GM23248 (cell line): ENCODE results near the gene SPATA32.

Source experiments
- EZH2 ChIP-seq: fragments of 200-600 bp; sonication (generic); IDR thresholded peaks from 2 replicates; pipeline ENCODE4 v1.6.1; 2018; ENCODE audit warnings: antibody characterized with exemption, mild to moderate bottlenecking; ENCODE audit not compliant: insufficient read depth, poor library complexity, severe bottlenecking
- EZH2phosphoT487 ChIP-seq: fragments of 200-600 bp; sonication (generic); IDR thresholded peaks from 2 replicates; pipeline ENCODE4 v1.6.1; 2018; ENCODE audit warnings: antibody characterized with exemption, moderate library complexity, mild to moderate bottlenecking, low read depth; ENCODE audit not compliant: insufficient read depth

DNA sequence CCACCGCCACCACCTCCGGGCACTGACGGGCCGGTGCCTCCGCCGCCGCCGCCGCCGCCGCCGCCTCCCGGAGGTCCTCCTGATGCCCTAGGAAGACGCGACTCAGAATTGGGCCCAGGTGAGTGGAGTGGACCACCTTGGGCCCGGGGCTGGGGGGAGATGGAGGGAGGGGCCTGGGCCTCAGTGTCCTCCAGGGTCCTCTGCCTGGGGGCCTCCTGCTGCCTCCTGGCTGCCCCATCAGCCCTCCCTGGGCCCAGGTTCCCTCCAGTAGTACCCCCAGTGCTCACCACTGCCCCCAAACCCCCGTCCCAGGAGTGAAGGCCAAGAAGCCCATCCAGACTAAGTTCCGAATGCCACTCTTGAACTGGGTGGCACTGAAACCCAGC, 19.9 kb downstream of the SPATA32 start:
- TF ChIP-seq EZH2 (no peak), EZH2phosphoT487 (no peak)
